Measurements from ENCODE around the gene ZNF521. TPM values are rescaled to one million over a fixed set of nuclear protein-coding genes. Genes with fewer than 3 reads are reported as not detected.

Gene ZNF521
- total and polyA plus RNA-seq, 2 of the 13 experiments (the other 11 are each of a cell fraction or from before 2014, with no cell fraction given) = 0.02 TPM; not detected in 1

DNA sequence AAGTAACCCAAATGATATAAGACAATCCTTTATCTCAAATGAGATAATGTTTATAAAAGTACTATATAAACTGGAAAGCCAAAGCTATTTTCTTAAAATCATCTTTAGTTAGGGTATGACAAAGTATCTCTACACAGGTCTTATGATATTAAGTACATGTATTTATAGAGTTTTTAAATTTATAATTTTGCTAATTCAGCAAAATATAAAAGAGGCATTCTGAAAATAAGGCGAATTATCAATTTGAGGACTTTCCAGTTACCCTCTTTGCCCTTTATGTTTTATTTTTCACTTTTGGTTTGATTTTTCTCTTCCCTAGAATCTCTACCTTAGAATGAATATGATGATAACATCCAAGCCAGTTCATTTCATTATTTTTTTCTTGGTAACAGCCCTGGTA lies 115.2 kb downstream of the ZNF521 start:
- in situ Hi-C loops (cut with HindIII; ENCODE audit: extremely low pct_ligation_motif_present, low pct_unique_long_range_greater_than_20kb) (no loop called here), intact Hi-C loops (cut with micrococcal nuclease; ENCODE audit: unreplicated experiment) (no loop called here)
- TF ChIP-seq CENPT (CRISPR knock-in tag; IDR thresholded peaks at IDR 0.05; ENCODE audit: low read depth) (no peak), BRCA1 (CRISPR knock-in tag; IDR thresholded peaks at IDR 0.05) (no peak), MAFF (IDR thresholded peaks at IDR 0.05; ENCODE audit: low read depth, low read length) (peak; percentile 92), MAFK (conservative IDR thresholded peaks at IDR 0.05 in 1 of 2, IDR thresholded peaks at IDR 0.05 in 1 of 2; ENCODE audit: low read length in 2 of 2) (peak; percentile 76 to 95; a peak in 3 of 4 replicates), ZNF598 (CRISPR knock-in tag; IDR thresholded peaks at IDR 0.05; ENCODE audit: borderline replicate concordance) (no peak), FLYWCH1 (CRISPR knock-in tag; IDR thresholded peaks at IDR 0.05) (no peak), MYC (CRISPR knock-in tag; IDR thresholded peaks at IDR 0.05; ENCODE audit: borderline replicate concordance) (no peak), ZFP36 (IDR thresholded peaks at IDR 0.05; ENCODE audit: borderline replicate concordance, low read depth, low read length, partially characterized antibody) (no peak)
- TF ChIP-seq, protein P1, sequence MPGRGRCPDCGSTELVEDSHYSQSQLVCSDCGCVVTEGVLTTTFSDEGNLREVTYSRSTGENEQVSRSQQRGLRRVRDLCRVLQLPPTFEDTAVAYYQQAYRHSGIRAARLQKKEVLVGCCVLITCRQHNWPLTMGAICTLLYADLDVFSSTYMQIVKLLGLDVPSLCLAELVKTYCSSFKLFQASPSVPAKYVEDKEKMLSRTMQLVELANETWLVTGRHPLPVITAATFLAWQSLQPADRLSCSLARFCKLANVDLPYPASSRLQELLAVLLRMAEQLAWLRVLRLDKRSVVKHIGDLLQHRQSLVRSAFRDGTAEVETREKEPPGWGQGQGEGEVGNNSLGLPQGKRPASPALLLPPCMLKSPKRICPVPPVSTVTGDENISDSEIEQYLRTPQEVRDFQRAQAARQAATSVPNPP (CRISPR knock-in tag; IDR thresholded peaks at IDR 0.05) = no peak
- no peak overlapping the region for H3K27ac ChIP-seq (ENCODE audit: extremely low read length, insufficient read depth, low read length)
- ChIA-PET POLR2A (no interaction called here), CTCF (ENCODE audit: low intra/inter-chr PET ratio, low total read pairs) (no interaction called here)
- no TSS peak for BruUV-seq (replicated peaks)
- H3K9ac ChIP-seq (ENCODE audit: insufficient read depth, low read depth, low read length) = no peak overlapping the region
- H3K4me3 ChIP-seq (replicated peaks in 1 of 3; ENCODE audit: insufficient read depth in 1 of 3, low read depth in 2 of 3, low read length in 3 of 3) = no peak overlapping the region
- WGBS (ENCODE audit: low lambda C conversion rate) = 58% methylated on average over 1 of the region's 1 CpG
- FAIRE-seq = no peak
- DNase-seq (ENCODE audit: low spot score) = no peak
- H3K27me3 ChIP-seq (ENCODE audit: control insufficient read depth in 1 of 2, insufficient read depth in 2 of 2, low read length in 2 of 2) = no peaks in the 10 kb centered on the region
- no peaks in the 10 kb centered on the region for H3K9me3 ChIP-seq (ENCODE audit: low read length)
- H3K4me1 ChIP-seq (ENCODE audit: insufficient read depth, low read length) = no peaks in the 10 kb centered on the region
- H2AFZ ChIP-seq (ENCODE audit: low read length) = no peak overlapping the region
- H3K4me2 ChIP-seq (ENCODE audit: low read depth, low read length) = no peak overlapping the region
- ATAC-seq = no peak
- no peaks in the 10 kb centered on the region for H3K79me2 ChIP-seq (ENCODE audit: insufficient read depth, low read length)
- no peaks in the 10 kb centered on the region for H3K36me3 ChIP-seq (replicated peaks in 1 of 2; ENCODE audit: control insufficient read depth in 1 of 2, insufficient read depth in 2 of 2, low read length in 2 of 2)
- H4K20me1 ChIP-seq (ENCODE audit: insufficient read depth, low read length) = no peaks in the 10 kb centered on the region
